Esophagus muscularis mucosa (tissue), 4 donors: ENCODE measurements around the gene KIF16B. TPM values are rescaled to one million over a fixed set of nuclear protein-coding genes. Genes with fewer than 3 reads are reported as not detected.

ENCODE experiments used
- DNase-seq: peaks from one replicate; pipeline ENCODE4 v3.0.0-alpha.2; 2017; ENCODE audit errors: extremely low spot score
- H3K27ac ChIP-seq, 4 donors: fragments of 200-600 bp; sonication (generic); replicated peaks in 1 of 4; 1 replicate in 3 of 4; 2 replicates in 1 of 4; pipeline ENCODE4 v1.5.1; 2016 to 2019; ENCODE audit warnings: mild to moderate bottlenecking in 1 of 4
- H3K27me3 ChIP-seq, 4 donors: fragments of 200-600 bp; sonication (generic); one replicate each; pipeline versions ENCODE4 v1.5.1 to v1.6.0; 2016 to 2019
- H3K36me3 ChIP-seq, 4 donors: fragments of 200-600 bp; sonication (generic); one replicate each; pipeline ENCODE4 v1.5.1; 2016 to 2019
- H3K4me1 ChIP-seq, 4 donors: fragments of 200-600 bp; sonication (generic); one replicate each; pipeline ENCODE4 v1.5.1; 2016 to 2019
- H3K4me3 ChIP-seq, 4 donors: fragments of 200-600 bp; sonication (generic); 1 replicate in 2 of 4; 2 replicates in 2 of 4; pipeline ENCODE4 v1.5.1; 2016 to 2019; ENCODE audit warnings: mild to moderate bottlenecking in 4 of 4, moderate library complexity in 1 of 4
- H3K9me3 ChIP-seq, 4 donors: fragments of 200-600 bp; sonication (generic); 1 replicate in 3 of 4; 2 replicates in 1 of 4; pipeline ENCODE4 v1.5.1; 2016 to 2019
- CTCF ChIP-seq, 3 experiments: fragments of 200-600 bp in 2 of 3; fragments of 450-650 bp in 1 of 3; sonication (generic) in 2 of 3; IDR thresholded peaks; one replicate each; pipeline ENCODE4 v1.5.1; 2017 to 2019; ENCODE audit warnings: antibody characterized with exemption in 3 of 3, mild to moderate bottlenecking in 2 of 3, moderate library complexity in 1 of 3
- EP300 ChIP-seq: sonication (generic); formaldehyde crosslinking; IDR thresholded peaks from one replicate; pipeline ENCODE4 v1.6.1; 2017; ENCODE audit warnings: antibody characterized with exemption
- POLR2A ChIP-seq: fragments of 450-650 bp; IDR thresholded peaks from one replicate; pipeline ENCODE4 v1.6.1; 2017; ENCODE audit warnings: antibody characterized with exemption, moderate library complexity, mild to moderate bottlenecking, low read depth
- POLR2AphosphoS5 ChIP-seq, 2 donors: sonication (generic); formaldehyde crosslinking; IDR thresholded peaks; one replicate each; pipeline ENCODE4 v1.6.1; 2017; ENCODE audit warnings: antibody characterized with exemption in 2 of 2
- WGBS: methylation state at CpG from one replicate; pipeline ENCODE4 v1.1.5; 2018; 5-methylcytosine and 5-hydroxymethylcytosine counted together
- intact Hi-C: fragments of 100-400 bp; cut with DNase I; formaldehyde crosslinking; loops from one replicate; pipeline ENCODE4 v1.15.1; 2023
- total RNA-seq, 4 donors: library from RNA; depleted of rRNA; stranded (reverse); fragments of >200 nt; gene quantifications; one replicate each; pipeline versions ENCODE4 v1.1.0 to v1.2.1, GENCODE V29; 2016

The KIF16B gene
- total RNA-seq, 4 donors from 2014 or later, result 15.4 to 21.1 (median 19.3) TPM

GRCh38 chr20:16498526-16499253 lies 74.6 kb downstream of the KIF16B start:
- H3K36me3 ChIP-seq, result peaks cover 0 to 38% (median 16%) of the 10 kb centered on the region in 4 donors
- no peaks in the 10 kb centered on the region for H3K4me1 ChIP-seq
- H3K9me3 ChIP-seq, result no peaks in the 10 kb centered on the region
- no peak overlapping the region for H3K4me3 ChIP-seq
- H3K27me3 ChIP-seq, result no peaks in the 10 kb centered on the region
- DNase-seq, result no peak
- WGBS, result 88% methylated on average over 10 of the region's 10 CpGs
- intact Hi-C loops, result no loop called here
- H3K27ac ChIP-seq, result no peak overlapping the region
- TF ChIP-seq POLR2AphosphoS5 (IDR thresholded peaks at IDR 0.05) (no peak), EP300 (no peak), CTCF (IDR thresholded peaks at IDR 0.05) (no peak), POLR2A (no peak)

DNA sequence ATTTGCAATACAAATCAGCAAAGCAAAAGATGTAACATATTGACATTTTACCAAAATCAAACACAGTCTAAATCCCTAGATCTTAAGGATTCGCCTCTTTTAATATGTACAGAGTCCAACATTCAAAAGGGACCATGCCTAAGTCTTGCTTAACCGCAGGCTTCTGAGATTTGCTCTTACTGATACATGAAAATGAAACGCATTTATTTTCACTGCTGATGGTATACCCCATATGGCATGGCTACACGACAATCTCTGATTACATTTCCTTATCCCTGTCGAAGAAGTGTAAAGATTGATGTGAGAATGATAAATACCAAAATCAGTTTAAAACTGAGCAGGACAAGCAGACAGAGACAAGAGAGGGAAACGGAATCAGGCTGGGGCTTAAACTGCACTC lies 75.4 kb downstream of the KIF16B start:
- Histone ChIP-seq H3K9me3 (no peaks in the 10 kb centered on the region), H3K36me3 (peaks cover 0 to 38% (median 14%) of the 10 kb centered on the region in 4 donors), H3K4me3 (no peak overlapping the region), H3K27me3 (no peaks in the 10 kb centered on the region), H3K27ac (no peak overlapping the region), H3K4me1 (no peaks in the 10 kb centered on the region)
- TF ChIP-seq POLR2AphosphoS5 (IDR thresholded peaks at IDR 0.05) (no peak), CTCF (IDR thresholded peaks at IDR 0.05) (no peak), EP300 (no peak), POLR2A (no peak)
- 89% methylated on average over 6 of the region's 6 CpGs for WGBS
- intact Hi-C loops, result no loop called here
- DNase-seq, result no peak

- no peak overlapping the region for H3K27ac ChIP-seq
- TF ChIP-seq EP300 (no peak), POLR2AphosphoS5 (IDR thresholded peaks at IDR 0.05) (no peak), POLR2A (no peak), CTCF (IDR thresholded peaks at IDR 0.05) (no peak)
- no peak overlapping the region for H3K4me3 ChIP-seq
- no peaks in the 10 kb centered on the region for H3K27me3 ChIP-seq
- intact Hi-C loops, result no loop called here
- no peaks in the 10 kb centered on the region for H3K9me3 ChIP-seq
- 98% methylated on average over 1 of the region's 1 CpG for WGBS
- peaks cover 0 to 55% (median 32%) of the 10 kb centered on the region in 4 donors for H3K36me3 ChIP-seq
- H3K4me1 ChIP-seq, result peaks cover 0 to 10% (median 8%) of the 10 kb centered on the region in 4 donors
- no peak for DNase-seq
Observed at GRCh38 chr20:16493486-16493885, 79.8 kb downstream of the KIF16B start.

- WGBS, result 54% methylated on average over 7 of the region's 7 CpGs
- no peak for DNase-seq
- Histone ChIP-seq H3K4me1 (peaks cover 0 to 10% (median 8%) of the 10 kb centered on the region in 4 donors), H3K36me3 (peaks cover 0 to 52% (median 27%) of the 10 kb centered on the region in 4 donors), H3K27me3 (no peaks in the 10 kb centered on the region), H3K9me3 (no peaks in the 10 kb centered on the region), H3K4me3 (no peak overlapping the region), H3K27ac (no peak overlapping the region)
- no peak for TF ChIP-seq POLR2AphosphoS5 (IDR thresholded peaks at IDR 0.05)
- no peak for TF ChIP-seq POLR2A
- TF ChIP-seq EP300, result no peak
- no peak for TF ChIP-seq CTCF (IDR thresholded peaks at IDR 0.05)
- intact Hi-C loops, result no loop called here
Observed at GRCh38 chr20:16491294-16491905, 81.8 kb downstream of the KIF16B start.
